ENCODE measurements around the gene DPP6. TPM values are rescaled to one million over a fixed set of nuclear protein-coding genes. Genes with fewer than 3 reads are reported as not detected.

The DPP6 gene
- polyA plus RNA-seq, 2 of the 4 experiments (the other 2 are of a cell fraction) = not detected

GRCh38 chr7:154416714-154417113 is 364.5 kb downstream of the DPP6 start:
- no peak overlapping the region for H3K4me3 ChIP-seq
- ChIA-PET POLR2A (no interaction called here), CTCF (no interaction called here)
- WGBS (ENCODE audit: missing lambda C conversion rate) = under 1% methylated on average over 6 of the region's 6 CpGs
- ATAC-seq = no peak
- no peak overlapping the region for H3K4me2 ChIP-seq
- H3K9me3 ChIP-seq = no peaks in the 10 kb centered on the region
- no peak for FAIRE-seq
- no peak for DNase-seq (ENCODE audit: low read depth in 1 of 2, low spot score in 1 of 2)
- H3K27ac ChIP-seq = no peak overlapping the region
- no peak for TF ChIP-seq EP300 (IDR thresholded peaks at IDR 0.05)
- TF ChIP-seq GATA3 (IDR thresholded peaks at IDR 0.05; ENCODE audit: borderline replicate concordance) = no peak
- no peak for TF ChIP-seq REST (IDR thresholded peaks at IDR 0.05)
- TF ChIP-seq HES2 (IDR thresholded peaks at IDR 0.05) = no peak
- TF ChIP-seq CBX8 (IDR thresholded peaks at IDR 0.05) = no peak
- TF ChIP-seq EHF (CRISPR knock-in tag; IDR thresholded peaks at IDR 0.05) = no peak
- no peak for TF ChIP-seq POLR2AphosphoS2 (conservative IDR thresholded peaks at IDR 0.05; ENCODE audit: low read length)
- TF ChIP-seq CTCF (IDR thresholded peaks at IDR 0.05) = no peak
- TF ChIP-seq EHMT2 (IDR thresholded peaks at IDR 0.05; ENCODE audit: low read depth) = no peak
- TF ChIP-seq E2F6 (IDR thresholded peaks at IDR 0.05; ENCODE audit: borderline replicate concordance, low read depth) = no peak
- TF ChIP-seq HOXB13 (CRISPR knock-in tag; IDR thresholded peaks at IDR 0.05; ENCODE audit: low read depth) = no peak
- no peak for TF ChIP-seq NFE2L2 (conservative IDR thresholded peaks at IDR 0.05; ENCODE audit: low read length)
- no peak for TF ChIP-seq HOXB5 (CRISPR knock-in tag; IDR thresholded peaks at IDR 0.05)
- no peak for TF ChIP-seq MYC (IDR thresholded peaks at IDR 0.05; ENCODE audit: borderline replicate concordance, low read length)
- TF ChIP-seq CHD2 (IDR thresholded peaks at IDR 0.05; ENCODE audit: low read length, partially characterized antibody) = no peak
- no peaks in the 10 kb centered on the region for H3K4me1 ChIP-seq

GRCh38 chr7:154419344-154419743 is 367.1 kb downstream of the DPP6 start:
- no peak overlapping the region for H3K27ac ChIP-seq
- no peak overlapping the region for H3K4me3 ChIP-seq
- ATAC-seq (no peak), DNase-seq (ENCODE audit: low read depth in 1 of 2, low spot score in 1 of 2) (no peak), FAIRE-seq (no peak)
- no peak for TF ChIP-seq JUN (IDR thresholded peaks at IDR 0.05)
- no peak for TF ChIP-seq ESRRA (IDR thresholded peaks at IDR 0.05; ENCODE audit: borderline replicate concordance, low read length)
- CTCF ChIA-PET = interaction anchor here (0.7 kb wide), 1 partner anchor 23 kb away, joined by 3 read pairs; no protein-coding TSS in a partner anchor
- H3K4me2 ChIP-seq = no peak overlapping the region
- POLR2A ChIA-PET = no interaction called here
- no peaks in the 10 kb centered on the region for H3K4me1 ChIP-seq
- H3K9me3 ChIP-seq = no peaks in the 10 kb centered on the region
- 12% methylated on average over 10 of the region's 10 CpGs for WGBS (ENCODE audit: missing lambda C conversion rate)

GRCh38 chr7:154423231-154423630 is 371.0 kb downstream of the DPP6 start:
- ChIA-PET CTCF (no interaction called here), POLR2A (no interaction called here)
- no peaks in the 10 kb centered on the region for H3K4me1 ChIP-seq
- H3K4me3 ChIP-seq = no peak overlapping the region
- TF ChIP-seq ESRRA (IDR thresholded peaks at IDR 0.05; ENCODE audit: borderline replicate concordance, low read length) (no peak), GATA3 (IDR thresholded peaks at IDR 0.05; ENCODE audit: borderline replicate concordance) (no peak), NR3C1 (IDR thresholded peaks at IDR 0.05) (no peak), E2F6 (IDR thresholded peaks at IDR 0.05; ENCODE audit: borderline replicate concordance, low read depth) (no peak), EHF (CRISPR knock-in tag; IDR thresholded peaks at IDR 0.05) (no peak), ZSCAN20 (CRISPR knock-in tag; IDR thresholded peaks at IDR 0.05) (no peak), HES2 (IDR thresholded peaks at IDR 0.05) (no peak), JUN (IDR thresholded peaks at IDR 0.05) (no peak), FOSB (CRISPR knock-in tag; IDR thresholded peaks at IDR 0.05) (no peak), SREBF2 (IDR thresholded peaks at IDR 0.05) (no peak), ATOH8 (CRISPR knock-in tag; IDR thresholded peaks at IDR 0.05; ENCODE audit: low read depth) (no peak), HEYL (CRISPR knock-in tag; IDR thresholded peaks at IDR 0.05) (no peak)
- no peak overlapping the region for H3K4me2 ChIP-seq
- DNase-seq (ENCODE audit: low read depth in 1 of 2, low spot score in 1 of 2) (no peak), FAIRE-seq (no peak), ATAC-seq (no peak)
- no peak overlapping the region for H3K27ac ChIP-seq
- WGBS (ENCODE audit: missing lambda C conversion rate) = 2% methylated on average over 4 of the region's 4 CpGs
- H3K9me3 ChIP-seq = no peaks in the 10 kb centered on the region
